K562 (cell line): ENCODE data around the gene CBX2. TPM values are rescaled to one million over a fixed set of nuclear protein-coding genes. Genes with fewer than 3 reads are reported as not detected.

Experiments used
- ARID3B ChIP-seq: fragments of 250-450 bp; sonication (Bioruptor Pico); IDR thresholded peaks from 2 replicates; pipeline ENCODE4 v1.4.0; 2020; ENCODE audit warnings: borderline replicate concordance
- BCL6 ChIP-seq: fragments of 250-450 bp; sonication (Bioruptor Pico); IDR thresholded peaks from 2 replicates; pipeline ENCODE4 v1.4.0; 2020
- CTBP1 ChIP-seq: fragments of 450-650 bp; IDR thresholded peaks from 2 replicates; pipeline ENCODE4 v1.6.1; 2016; ENCODE audit warnings: borderline replicate concordance
- ELF4 ChIP-seq: fragments of 450-650 bp; formaldehyde crosslinking; IDR thresholded peaks from 2 replicates; pipeline ENCODE4 v1.4.0; 2022; ENCODE audit warnings: missing genetic modification characterization
- EP300 ChIP-seq: IDR thresholded peaks from 2 replicates; pipeline ENCODE4 v1.6.1; 2012; ENCODE audit warnings: low read length, improper control_type of control experiment
- FOXJ2 ChIP-seq: fragments of 200-800 bp; sonication (Bioruptor generic); IDR thresholded peaks from 2 replicates; pipeline ENCODE4 v1.6.1; 2016; ENCODE audit warnings: missing genetic modification characterization, missing compliant biosample characterization
- HEY1 ChIP-seq: fragments of 250-450 bp; sonication (Bioruptor Pico); IDR thresholded peaks from 2 replicates; pipeline ENCODE4 v1.5.0; 2020; ENCODE audit warnings: mild to moderate bottlenecking, moderate library complexity, borderline replicate concordance
- LARP7 ChIP-seq: fragments of 450-650 bp; IDR thresholded peaks from 2 replicates; pipeline ENCODE4 v1.6.1; 2016
- MAZ ChIP-seq, 2 experiments: fragments of 450-650 bp in 1 of 2; sonication (generic) in 1 of 2; formaldehyde crosslinking; IDR thresholded peaks in 1 of 2; conservative IDR thresholded peaks in 1 of 2; 2 replicates each; pipeline versions ENCODE4 v1.4.0 to v1.5.0; 2020; ENCODE audit warnings: mild to moderate bottlenecking in 1 of 2, missing genetic modification reagents in 1 of 2
- MGA ChIP-seq: fragments of 450-650 bp; IDR thresholded peaks from 2 replicates; pipeline ENCODE4 v1.6.1; 2016; ENCODE audit warnings: mild to moderate bottlenecking, moderate library complexity
- NFIC ChIP-seq: fragments of 450-650 bp; IDR thresholded peaks from 2 replicates; pipeline ENCODE4 v1.6.1; 2017; ENCODE audit warnings: mild to moderate bottlenecking, inconsistent platforms
- SNIP1 ChIP-seq: fragments of 450-650 bp; IDR thresholded peaks from 2 replicates; pipeline ENCODE4 v1.7.1; 2017; ENCODE audit warnings: low read depth, mild to moderate bottlenecking
- ZC3H8 ChIP-seq: fragments of 450-650 bp; IDR thresholded peaks from 2 replicates; pipeline ENCODE4 v1.6.1; 2017
- ZFP36 ChIP-seq: fragments of 150-350 bp; IDR thresholded peaks from 2 replicates; pipeline ENCODE4 v1.6.1; 2018; ENCODE audit warnings: low read length, low read depth; ENCODE audit not compliant: partially characterized antibody
- ZNF316 ChIP-seq: fragments of 450-650 bp; IDR thresholded peaks from 2 replicates; pipeline ENCODE4 v1.6.1; 2016
- polyA plus RNA-seq, 8 experiments: library from polyadenylated mRNA; depleted of rRNA in 4 of 8; stranded (reverse) in 5 of 8; unstranded in 3 of 8; fragments of >200 nt; fragmentation: Nextera tagmentation in 2 of 8; fragmentation: Illumina TruSeq in 1 of 8; extraction: Ambion mirVana in 2 of 8; extraction: Trizol in 1 of 8; gene quantifications; 2 replicates each; pipeline versions ENCODE4 v1.2.1 to v1.2.3, GENCODE V29; 2011 to 2014; ENCODE audit warnings: inconsistent platforms in 1 of 8, missing spikeins in 1 of 8
- total RNA-seq, 7 experiments: library from RNA; depleted of rRNA in 6 of 7; stranded (reverse); fragments of >200 nt in 6 of 7; fragmentation: Illumina TruSeq in 2 of 7; extraction: Trizol in 2 of 7; gene quantifications; 2 replicates each; pipeline versions ENCODE4 v1.2.1 to v1.2.3, GENCODE V29; 2011 to 2021; ENCODE audit warnings: low replicate concordance in 1 of 7
- TF ChIP-seq, protein P1 (sequence below): sonication (generic); formaldehyde crosslinking; IDR thresholded peaks from 2 replicates; pipeline ENCODE4 v1.8.1; 2023; ENCODE audit warnings: mild to moderate bottlenecking, missing genetic modification reagents

CBX2 gene
- total and polyA plus RNA-seq, 9 of the 15 experiments (the other 6 are each of a cell fraction or from before 2014, with no cell fraction given): 0.66 to 26.9 (median 13.9) TPM

DNA sequence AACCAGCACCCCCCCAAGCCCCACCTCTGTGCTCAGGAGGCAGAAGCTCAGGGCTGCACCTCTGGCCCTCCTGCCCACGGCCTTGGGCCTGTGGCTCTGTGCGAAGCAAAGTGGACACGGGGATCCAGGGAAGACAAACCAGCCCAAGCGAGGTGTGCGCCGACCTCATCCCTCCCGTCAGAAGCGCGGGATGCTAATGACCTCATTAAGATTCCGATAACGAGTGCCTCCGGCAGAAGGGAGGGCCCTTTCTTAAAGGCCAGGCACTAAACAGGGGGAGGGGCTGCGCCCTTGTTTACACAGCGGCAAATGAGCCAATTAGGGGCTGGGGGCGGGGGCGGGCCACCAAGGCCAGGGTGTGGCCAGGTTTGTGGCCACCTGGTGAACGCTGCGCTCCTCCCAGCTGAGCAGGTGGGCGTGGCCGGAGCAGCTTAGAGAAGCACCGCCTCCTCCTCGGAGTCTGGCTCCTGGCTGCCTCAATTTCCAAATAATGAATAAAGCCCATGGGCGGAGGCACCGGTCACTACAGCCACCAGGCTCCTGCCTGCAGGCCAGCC lies 58.1 kb downstream of the CBX2 start (continued):
- no peak for TF ChIP-seq ZFP36
- TF ChIP-seq NFIC: 0 out of 2 replicates have a peak, but pooled peaks have one; percentile 28
- TF ChIP-seq ZNF316: no peak
- no peak for TF ChIP-seq ZC3H8
- TF ChIP-seq ARID3B: no peak
- peak; percentile 50 for TF ChIP-seq MGA
- TF ChIP-seq BCL6 (CRISPR knock-in tag): no peak
- TF ChIP-seq LARP7: no peak
- TF ChIP-seq SNIP1: no peak
- TF ChIP-seq HEY1 (CRISPR knock-in tag): no peak
- TF ChIP-seq ELF4 (CRISPR knock-in tag): no peak
- peak; percentile 85 for TF ChIP-seq CTBP1
- TF ChIP-seq, protein P1, sequence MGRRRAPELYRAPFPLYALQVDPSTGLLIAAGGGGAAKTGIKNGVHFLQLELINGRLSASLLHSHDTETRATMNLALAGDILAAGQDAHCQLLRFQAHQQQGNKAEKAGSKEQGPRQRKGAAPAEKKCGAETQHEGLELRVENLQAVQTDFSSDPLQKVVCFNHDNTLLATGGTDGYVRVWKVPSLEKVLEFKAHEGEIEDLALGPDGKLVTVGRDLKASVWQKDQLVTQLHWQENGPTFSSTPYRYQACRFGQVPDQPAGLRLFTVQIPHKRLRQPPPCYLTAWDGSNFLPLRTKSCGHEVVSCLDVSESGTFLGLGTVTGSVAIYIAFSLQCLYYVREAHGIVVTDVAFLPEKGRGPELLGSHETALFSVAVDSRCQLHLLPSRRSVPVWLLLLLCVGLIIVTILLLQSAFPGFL: no peak
- no peak for TF ChIP-seq FOXJ2
- TF ChIP-seq MAZ (CRISPR knock-in tag; conservative IDR thresholded peaks at IDR 0.05 in 1 of 2, IDR thresholded peaks at IDR 0.05 in 1 of 2): peak in 1 of 2 experiments; percentile 47; a peak in 1 of 4 replicates
- peak; percentile 19; the same call in 1 of the 2 replicates for TF ChIP-seq EP300
